GM19023 (cell line): ENCODE measurements around the gene RASA3.

ENCODE experiments used
- ATAC-seq: cut with Tn5 transposase; IDR thresholded peaks from one replicate; pipeline ENCODE4 v1.9.1; 2021; ENCODE audit warnings: mild to moderate bottlenecking, moderate library complexity; ENCODE audit not compliant: unreplicated experiment

The RASA3 gene

GRCh38 chr13:114038900-114039299 is 93.5 kb downstream of the RASA3 start:
- ATAC-seq = no peak

GRCh38 chr13:114038211-114038613 is 94.2 kb downstream of the RASA3 start:
- no peak for ATAC-seq

- ATAC-seq = no peak
Measured at GRCh38 chr13:114037674-114038073, 94.7 kb downstream of the RASA3 start.

GRCh38 chr13:114035583-114036531 is 96.6 kb downstream of the RASA3 start:
- no peak for ATAC-seq

DNA sequence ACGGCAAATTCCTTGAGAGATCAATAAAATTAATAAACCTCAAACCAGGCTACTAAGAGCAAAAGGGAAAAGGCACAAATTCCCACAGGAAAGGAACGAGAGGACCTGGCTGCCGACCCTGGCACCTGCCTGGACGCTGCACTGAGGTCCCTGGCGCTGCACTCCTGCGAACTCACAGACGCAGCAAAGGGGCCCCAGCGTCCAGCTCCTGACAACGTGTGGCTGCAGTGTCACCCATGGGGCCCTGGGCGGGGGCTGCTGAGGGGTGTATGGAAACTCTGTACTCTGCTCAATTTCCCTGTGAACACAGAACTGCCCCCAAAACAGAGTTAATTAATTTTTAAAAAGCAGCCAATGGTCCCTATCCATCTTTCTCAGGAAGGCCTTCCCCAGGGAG is 97.2 kb downstream of the RASA3 start:
- no peak for ATAC-seq

GRCh38 chr13:114034481-114034891 is 97.9 kb downstream of the RASA3 start:
- ATAC-seq = no peak

- no peak for ATAC-seq
Measured at GRCh38 chr13:114033541-114034315, 98.7 kb downstream of the RASA3 start.

- no peak for ATAC-seq
Measured at GRCh38 chr13:114032126-114032799, 100.2 kb downstream of the RASA3 start.

- ATAC-seq = no peak
Measured at GRCh38 chr13:114031631-114032030, 100.8 kb downstream of the RASA3 start.

DNA sequence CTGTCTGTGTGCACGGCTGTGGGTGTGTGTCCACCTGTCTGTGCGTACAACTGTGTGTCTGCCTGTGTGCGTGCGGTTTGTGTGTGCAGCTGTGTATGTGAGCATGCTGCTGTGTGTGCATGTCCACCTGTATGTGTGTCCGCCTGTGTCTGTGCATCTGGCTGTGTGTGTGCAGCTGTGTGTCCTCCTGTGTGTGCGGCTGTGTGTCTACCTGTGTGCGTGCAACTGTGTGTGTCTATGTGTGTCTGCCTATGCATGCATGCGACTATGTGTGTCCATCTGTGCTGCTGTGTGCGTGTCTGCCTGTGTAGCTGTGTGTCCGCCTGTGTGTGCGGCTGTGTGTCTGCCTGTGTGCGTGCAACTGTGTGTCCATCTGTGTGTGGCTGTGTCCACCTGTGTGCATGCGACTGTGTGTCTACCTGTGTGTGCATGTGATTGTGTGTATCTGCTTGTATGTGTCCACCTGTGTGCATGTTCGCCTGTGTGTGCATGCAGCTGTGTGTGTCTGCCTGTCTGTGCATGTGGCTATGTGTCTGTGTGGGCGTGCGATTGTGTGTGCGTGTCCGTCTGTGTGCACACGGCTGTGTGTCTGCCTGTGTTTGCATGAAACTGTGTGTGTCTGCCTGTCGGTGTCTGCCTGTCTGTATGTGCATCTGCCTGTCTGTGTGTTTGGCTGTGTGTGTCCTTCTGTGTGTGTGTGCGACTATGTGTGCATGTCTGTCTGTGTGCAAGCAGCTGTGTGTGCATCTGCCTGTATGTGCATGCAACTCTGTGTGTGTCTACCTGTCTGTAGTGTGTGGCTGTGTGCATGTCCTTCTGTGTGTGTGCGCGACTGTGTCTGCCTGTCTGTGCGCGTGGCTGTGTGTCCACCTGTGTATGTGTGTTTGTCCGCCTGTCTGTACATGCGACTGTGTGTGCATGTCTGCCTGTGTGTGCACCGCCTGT is 101.5 kb downstream of the RASA3 start:
- no peak for ATAC-seq

- no peak for ATAC-seq
Measured at GRCh38 chr13:114029866-114030625, 102.4 kb downstream of the RASA3 start.

DNA sequence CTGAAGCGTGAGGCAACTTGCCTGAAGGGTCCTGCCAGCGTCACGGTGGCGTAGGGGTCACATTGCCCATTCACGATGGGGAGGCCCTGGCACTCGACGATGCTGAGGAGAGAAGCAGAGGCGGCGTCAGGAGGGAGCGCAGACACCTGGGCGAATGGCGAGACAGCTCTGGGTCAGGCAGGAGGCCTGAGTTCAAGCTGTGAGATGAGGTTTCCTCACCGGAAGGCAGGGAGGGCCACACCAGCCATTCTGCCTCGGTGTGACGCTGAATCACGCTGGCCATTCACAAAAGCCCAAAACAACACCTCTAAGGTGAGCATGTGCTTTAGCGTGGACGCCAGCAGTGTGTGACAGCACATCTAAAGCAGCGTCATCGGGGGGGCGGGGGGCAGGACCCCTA is 104.6 kb downstream of the RASA3 start:
- no peak for ATAC-seq

- ATAC-seq = no peak
Measured at GRCh38 chr13:114027046-114027715, 105.2 kb downstream of the RASA3 start.

GRCh38 chr13:114026481-114026880 is 105.9 kb downstream of the RASA3 start:
- ATAC-seq = no peak

DNA sequence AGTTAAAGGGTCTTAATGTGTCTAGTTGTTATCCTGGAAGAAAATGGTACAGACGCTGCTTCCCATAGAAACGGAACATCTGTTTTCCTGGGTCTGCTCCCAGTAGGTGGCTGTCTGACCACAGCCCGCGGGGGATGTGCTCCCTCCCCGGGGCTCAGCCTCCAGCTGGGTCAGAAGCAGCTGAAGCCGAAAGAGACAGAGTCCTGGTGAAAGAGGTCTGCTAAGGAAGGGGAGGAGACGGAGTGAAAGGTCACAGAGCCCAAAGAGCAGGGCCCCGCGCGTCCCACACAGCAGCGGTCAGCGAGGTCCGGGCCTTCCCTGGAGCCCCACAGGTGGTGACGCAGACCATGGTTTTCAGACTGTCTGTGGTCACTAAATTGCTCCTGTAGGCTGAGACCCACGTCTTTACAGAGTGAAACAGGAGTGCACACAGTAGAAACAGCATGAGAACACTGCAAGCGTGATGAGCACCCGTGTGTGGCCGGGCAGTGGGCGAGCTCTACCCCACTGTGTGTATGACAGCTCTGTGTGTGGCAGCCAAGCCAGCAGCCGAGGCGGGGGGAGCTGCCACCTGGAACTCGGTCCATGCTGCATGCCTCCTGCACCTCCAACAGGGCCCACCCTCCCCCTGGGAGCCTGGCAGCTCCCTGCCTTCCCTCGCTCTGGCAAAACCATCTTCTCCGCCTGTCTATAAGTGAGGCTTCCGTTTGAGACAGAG is 106.5 kb downstream of the RASA3 start:
- no peak for ATAC-seq

DNA sequence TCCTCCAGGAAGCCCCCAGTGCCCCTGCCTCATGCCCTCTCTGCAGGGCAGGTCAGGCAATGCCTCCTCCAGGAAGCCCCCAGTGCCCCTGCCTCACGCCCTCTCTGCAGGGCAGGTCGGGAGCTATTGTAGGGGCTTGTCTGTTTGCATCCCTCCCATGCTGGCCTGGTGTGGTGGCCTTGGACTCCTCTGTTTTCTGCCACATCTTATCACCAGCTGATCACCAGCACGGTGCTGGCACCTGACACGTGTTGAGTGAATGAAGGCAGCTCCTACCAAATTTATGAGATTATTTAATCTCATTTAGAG is 107.1 kb downstream of the RASA3 start:
- ATAC-seq = no peak

- ATAC-seq = peak; percentile 69
Measured at GRCh38 chr13:114024603-114025404, 107.6 kb downstream of the RASA3 start.
